Mesendoderm (in vitro differentiated cells): Measurements from ENCODE around the gene AP2A2.

Source experiments
- DNase-seq: peaks from one replicate; pipeline ENCODE4 v3.0.0; 2013
- H2AK5ac ChIP-seq: 2 replicates; pipeline ENCODE4 v1.6.1; 2013; ENCODE audit warnings: low read length, inconsistent platforms
- H2BK120ac ChIP-seq: 2 replicates; pipeline ENCODE4 v1.6.1; 2013; ENCODE audit warnings: low read depth, mild to moderate bottlenecking, low read length, moderate library complexity, mixed read lengths
- H2BK15ac ChIP-seq: replicated peaks from 2 replicates; pipeline ENCODE4 v1.6.1; 2013; ENCODE audit warnings: low read depth, mild to moderate bottlenecking, moderate library complexity
- H2BK5ac ChIP-seq: 2 replicates; pipeline ENCODE4 v1.6.1; 2013; ENCODE audit warnings: low read length, inconsistent platforms
- H3K18ac ChIP-seq: 2 replicates; pipeline ENCODE4 v1.6.1; 2013; ENCODE audit warnings: mild to moderate bottlenecking, low read length, mixed read lengths
- H3K23ac ChIP-seq: one replicate; pipeline ENCODE4 v1.6.1; 2013; ENCODE audit warnings: low read length
- H3K27ac ChIP-seq: 2 replicates; pipeline ENCODE4 v1.5.1; 2013; ENCODE audit warnings: low read depth, mild to moderate bottlenecking, inconsistent platforms, low read length, moderate library complexity
- H3K27me3 ChIP-seq: 2 replicates; pipeline ENCODE4 v1.6.1; 2013; ENCODE audit warnings: low read length, control low read depth, mild to moderate bottlenecking, inconsistent platforms; ENCODE audit not compliant: insufficient read depth, poor library complexity
- H3K36me3 ChIP-seq: 2 replicates; pipeline ENCODE4 v1.6.1; 2013; ENCODE audit warnings: low read length, inconsistent platforms; ENCODE audit not compliant: control insufficient read depth, insufficient read depth
- H3K4ac ChIP-seq: one replicate; pipeline ENCODE4 v1.6.1; 2013; ENCODE audit warnings: low read depth, mild to moderate bottlenecking, low read length, moderate library complexity
- H3K4me1 ChIP-seq: 2 replicates; pipeline ENCODE4 v1.6.1; 2013; ENCODE audit warnings: low read depth, low read length, inconsistent platforms; ENCODE audit not compliant: control insufficient read depth
- H3K4me2 ChIP-seq: 2 replicates; pipeline ENCODE4 v1.6.1; 2013; ENCODE audit warnings: low read length
- H3K4me3 ChIP-seq: 2 replicates; pipeline ENCODE4 v1.5.1; 2013; ENCODE audit warnings: mild to moderate bottlenecking, low read length
- H3K56ac ChIP-seq: one replicate; pipeline ENCODE4 v1.6.1; 2013; ENCODE audit warnings: low read length
- H3K79me1 ChIP-seq: 2 replicates; pipeline ENCODE4 v1.6.1; 2013; ENCODE audit warnings: low read length, inconsistent platforms
- H3K79me2 ChIP-seq: 2 replicates; pipeline ENCODE4 v1.6.1; 2013; ENCODE audit warnings: mild to moderate bottlenecking, low read length; ENCODE audit not compliant: control insufficient read depth, insufficient read depth
- H3K9ac ChIP-seq: 2 replicates; pipeline ENCODE4 v1.6.1; 2013; ENCODE audit warnings: low read length, inconsistent platforms
- H4K5ac ChIP-seq: one replicate; pipeline ENCODE4 v1.6.1; 2013; ENCODE audit warnings: low read length
- H4K8ac ChIP-seq: one replicate; pipeline ENCODE4 v1.6.1; 2013; ENCODE audit warnings: low read depth, mild to moderate bottlenecking, control low read depth, low read length, moderate library complexity
- WGBS: extraction: QIAGEN DNeasy Blood & Tissue Kit; methylation state at CpG from one replicate; pipeline ENCODE4 v1.1.7; 2013; ENCODE audit warnings: low lambda C conversion rate, missing lambda C conversion rate; ENCODE audit not compliant: insufficient coverage; ENCODE audit errors: extremely low coverage; 5-methylcytosine and 5-hydroxymethylcytosine counted together

The AP2A2 gene

GRCh38 chr11:933936-934335 lies 8.3 kb downstream of the AP2A2 start:
- Histone ChIP-seq H2BK5ac (no peak overlapping the region), H3K79me2 (peaks cover 52% of the 10 kb centered on the region), H3K4me1 (peaks cover 7% of the 10 kb centered on the region), H3K27me3 (no peaks in the 10 kb centered on the region), H3K4ac (no peak overlapping the region), H2BK120ac (no peak overlapping the region), H4K5ac (no peak overlapping the region), H3K9ac (no peak overlapping the region), H2AK5ac (no peak overlapping the region), H3K23ac (no peak overlapping the region), H3K36me3 (peaks cover 2% of the 10 kb centered on the region), H3K27ac (no peak overlapping the region), H3K56ac (peak overlapping the region; percentile 22), H2BK15ac (no peak overlapping the region), H3K18ac (no peak overlapping the region), H4K8ac (no peak overlapping the region), H3K4me3 (no peak overlapping the region), H3K79me1 (peaks cover 22% of the 10 kb centered on the region), H3K4me2 (no peak overlapping the region)
- no CpG with 5 or more reads among the region's 7 CpGs for WGBS
- DNase-seq = no peak

GRCh38 chr11:934527-934926 lies 8.9 kb downstream of the AP2A2 start:
- WGBS = no CpG with 5 or more reads among the region's 6 CpGs
- no peak for DNase-seq
- no peak overlapping the region for H3K18ac ChIP-seq
- no peaks in the 10 kb centered on the region for H3K36me3 ChIP-seq
- H3K4ac ChIP-seq = no peak overlapping the region
- H4K8ac ChIP-seq = no peak overlapping the region
- H3K23ac ChIP-seq = no peak overlapping the region
- H2BK120ac ChIP-seq = no peak overlapping the region
- H2BK5ac ChIP-seq = no peak overlapping the region
- H2AK5ac ChIP-seq = no peak overlapping the region
- no peaks in the 10 kb centered on the region for H3K27me3 ChIP-seq
- peaks cover 7% of the 10 kb centered on the region for H3K4me1 ChIP-seq
- H3K79me1 ChIP-seq = peaks cover 21% of the 10 kb centered on the region
- H4K5ac ChIP-seq = no peak overlapping the region
- no peak overlapping the region for H3K27ac ChIP-seq
- no peak overlapping the region for H3K4me2 ChIP-seq
- no peak overlapping the region for H3K4me3 ChIP-seq
- no peak overlapping the region for H3K56ac ChIP-seq
- peaks cover 47% of the 10 kb centered on the region for H3K79me2 ChIP-seq
- H2BK15ac ChIP-seq = no peak overlapping the region
- no peak overlapping the region for H3K9ac ChIP-seq

- H3K79me2 ChIP-seq = peaks cover 47% of the 10 kb centered on the region
- no peak overlapping the region for H3K4me3 ChIP-seq
- H3K9ac ChIP-seq = no peak overlapping the region
- H3K23ac ChIP-seq = no peak overlapping the region
- H4K5ac ChIP-seq = no peak overlapping the region
- H3K18ac ChIP-seq = no peak overlapping the region
- H2BK5ac ChIP-seq = no peak overlapping the region
- peaks cover 9% of the 10 kb centered on the region for H3K4me1 ChIP-seq
- H3K79me1 ChIP-seq = peaks cover 27% of the 10 kb centered on the region
- H3K36me3 ChIP-seq = no peaks in the 10 kb centered on the region
- DNase-seq = no peak
- no peak overlapping the region for H3K27ac ChIP-seq
- H2BK120ac ChIP-seq = no peak overlapping the region
- no peak overlapping the region for H3K56ac ChIP-seq
- H4K8ac ChIP-seq = no peak overlapping the region
- no peak overlapping the region for H3K4ac ChIP-seq
- no peak overlapping the region for H2AK5ac ChIP-seq
- no peaks in the 10 kb centered on the region for H3K27me3 ChIP-seq
- no peak overlapping the region for H3K4me2 ChIP-seq
- no CpG with 5 or more reads among the region's 3 CpGs for WGBS
- H2BK15ac ChIP-seq = no peak overlapping the region
Measured at GRCh38 chr11:936199-936598, 10.5 kb downstream of the AP2A2 start.

- H3K36me3 ChIP-seq = no peaks in the 10 kb centered on the region
- H4K8ac ChIP-seq = no peak overlapping the region
- no peaks in the 10 kb centered on the region for H3K27me3 ChIP-seq
- peaks cover 46% of the 10 kb centered on the region for H3K79me2 ChIP-seq
- no peak overlapping the region for H2BK15ac ChIP-seq
- H3K18ac ChIP-seq = no peak overlapping the region
- H2BK120ac ChIP-seq = no peak overlapping the region
- no peak overlapping the region for H2BK5ac ChIP-seq
- H3K4me2 ChIP-seq = no peak overlapping the region
- no peak overlapping the region for H3K4me3 ChIP-seq
- no CpG with 5 or more reads among the region's 10 CpGs for WGBS
- H4K5ac ChIP-seq = no peak overlapping the region
- no peak overlapping the region for H2AK5ac ChIP-seq
- DNase-seq = no peak
- peaks cover 9% of the 10 kb centered on the region for H3K4me1 ChIP-seq
- peaks cover 27% of the 10 kb centered on the region for H3K79me1 ChIP-seq
- no peak overlapping the region for H3K56ac ChIP-seq
- H3K4ac ChIP-seq = no peak overlapping the region
- H3K27ac ChIP-seq = no peak overlapping the region
- H3K9ac ChIP-seq = no peak overlapping the region
- H3K23ac ChIP-seq = no peak overlapping the region
Measured at GRCh38 chr11:937841-938261, 12.2 kb downstream of the AP2A2 start.

GRCh38 chr11:940496-941135 lies 14.9 kb downstream of the AP2A2 start:
- Histone ChIP-seq H3K36me3 (no peaks in the 10 kb centered on the region), H2BK15ac (no peak overlapping the region), H3K4me3 (no peak overlapping the region), H2BK5ac (no peak overlapping the region), H3K18ac (no peak overlapping the region), H3K56ac (no peak overlapping the region), H3K23ac (no peak overlapping the region), H4K5ac (no peak overlapping the region), H3K4ac (no peak overlapping the region), H3K79me2 (peaks cover 32% of the 10 kb centered on the region), H3K4me2 (no peak overlapping the region), H4K8ac (no peak overlapping the region), H3K27me3 (no peaks in the 10 kb centered on the region), H2BK120ac (no peak overlapping the region), H3K9ac (no peak overlapping the region), H3K27ac (no peak overlapping the region), H2AK5ac (no peak overlapping the region), H3K4me1 (peaks cover 7% of the 10 kb centered on the region), H3K79me1 (peaks cover 22% of the 10 kb centered on the region)
- no peak for DNase-seq
- no CpG with 5 or more reads among the region's 11 CpGs for WGBS

- no peak overlapping the region for H2BK15ac ChIP-seq
- no peak overlapping the region for H2AK5ac ChIP-seq
- peaks cover 21% of the 10 kb centered on the region for H3K79me1 ChIP-seq
- no peak overlapping the region for H3K4me2 ChIP-seq
- H3K23ac ChIP-seq = no peak overlapping the region
- peak overlapping the region; percentile 22 for H3K56ac ChIP-seq
- no peak overlapping the region for H3K9ac ChIP-seq
- no peak overlapping the region for H3K18ac ChIP-seq
- H3K79me2 ChIP-seq = peaks cover 25% of the 10 kb centered on the region
- H3K27me3 ChIP-seq = no peaks in the 10 kb centered on the region
- no peak for DNase-seq
- H2BK120ac ChIP-seq = no peak overlapping the region
- H3K36me3 ChIP-seq = no peaks in the 10 kb centered on the region
- no peak overlapping the region for H3K4ac ChIP-seq
- H2BK5ac ChIP-seq = no peak overlapping the region
- H3K27ac ChIP-seq = no peak overlapping the region
- no peak overlapping the region for H4K5ac ChIP-seq
- no peak overlapping the region for H3K4me3 ChIP-seq
- H3K4me1 ChIP-seq = peaks cover 8% of the 10 kb centered on the region
- no CpG with 5 or more reads among the region's 9 CpGs for WGBS
- no peak overlapping the region for H4K8ac ChIP-seq
Measured at GRCh38 chr11:942823-943222, 17.2 kb downstream of the AP2A2 start.
